Left hindlimb (tissue), 1 donor: ENCODE measurements around the gene FOS.
A peak's percentile ranks its signal among the peaks of the same experiment; 100 is the strongest.
"Not testable (repeated sequence)": the region's sequence is repeated elsewhere in the genome, so short reads cannot be mapped to it uniquely, and the experiment has no call there.

Experiments
- DNase-seq: peaks from one replicate; pipeline ENCODE4 v3.0.0-alpha.2; 2018

Gene FOS

GRCh38 chr14:75278422-75279152 lies at the start of gene FOS:
TSS of gene FOS (plus strand) at chr14:75278828. CDS start at chr14:75278983, 155 bp downstream.
- peak; percentile 96 for DNase-seq

DNA sequence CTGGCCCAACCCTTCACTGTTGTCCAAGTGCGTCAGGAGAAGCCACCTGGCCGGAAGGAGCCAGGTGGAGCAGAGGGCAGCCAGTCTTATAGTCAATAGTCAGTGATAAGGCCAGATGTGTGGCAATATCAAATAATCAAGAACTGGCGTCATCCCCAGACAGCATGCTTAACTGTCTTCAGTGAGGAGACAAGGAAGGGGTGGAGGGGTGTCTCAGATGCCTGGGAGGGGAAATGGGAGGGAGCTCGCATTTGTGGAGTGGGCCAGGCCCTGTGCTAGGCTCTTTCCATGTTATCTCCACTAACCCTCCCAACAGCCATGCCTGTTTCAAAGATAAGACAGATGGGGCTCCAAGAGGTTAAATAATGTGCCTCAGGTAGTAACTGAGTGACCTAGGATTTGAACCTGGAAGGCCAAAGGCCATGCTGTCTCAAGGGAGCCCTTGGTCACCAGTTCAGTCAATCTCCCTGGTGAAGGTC lies 48.9 kb upstream of the FOS start:
- no peak for DNase-seq

GRCh38 chr14:75230140-75230792 lies 48.4 kb upstream of the FOS start:
- DNase-seq, result no peak

DNA sequence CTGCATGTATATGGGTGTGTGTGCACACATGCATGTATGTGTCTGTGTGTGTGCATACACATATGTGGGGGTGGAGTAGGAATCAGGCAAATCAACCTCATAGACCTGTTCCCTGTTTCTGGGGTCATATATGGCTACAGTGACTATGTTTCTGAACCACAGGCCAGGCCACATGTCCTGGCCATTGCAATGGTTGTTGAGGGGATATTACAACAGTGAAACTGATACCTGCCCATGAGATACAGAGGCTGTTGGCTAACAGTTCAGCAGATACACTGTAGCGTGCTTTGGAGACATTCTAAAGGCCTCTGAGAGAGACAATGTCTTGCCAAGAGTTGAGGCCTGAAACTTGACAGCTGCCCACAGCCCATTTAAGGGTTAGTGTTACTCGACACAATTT lies 47.3 kb upstream of the FOS start:
- no peak for DNase-seq

DNA sequence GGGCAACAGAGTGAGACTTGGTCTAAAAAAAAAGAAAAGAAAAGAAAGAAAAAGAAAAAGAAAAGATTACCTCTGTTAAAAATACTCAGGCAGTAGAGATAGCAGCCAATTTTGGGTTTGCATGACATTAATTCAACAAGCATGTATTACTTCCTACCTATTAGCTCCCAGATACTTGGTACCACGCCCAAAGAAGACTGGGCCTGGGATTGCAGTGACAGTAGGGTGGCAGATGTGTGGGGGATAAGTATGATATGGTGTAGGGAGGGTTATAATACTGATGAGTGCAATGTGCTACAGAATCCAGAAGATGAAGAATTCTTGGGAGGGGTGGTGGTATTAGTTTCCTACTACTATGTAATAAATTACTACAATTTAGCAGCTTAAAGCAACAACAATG lies 46.4 kb upstream of the FOS start:
- no peak for DNase-seq

- no peak for DNase-seq
Measured at GRCh38 chr14:75232597-75232996, 46.0 kb upstream of the FOS start.

GRCh38 chr14:75234173-75235115 lies 44.2 kb upstream of the FOS start:
- no peak for DNase-seq

DNA sequence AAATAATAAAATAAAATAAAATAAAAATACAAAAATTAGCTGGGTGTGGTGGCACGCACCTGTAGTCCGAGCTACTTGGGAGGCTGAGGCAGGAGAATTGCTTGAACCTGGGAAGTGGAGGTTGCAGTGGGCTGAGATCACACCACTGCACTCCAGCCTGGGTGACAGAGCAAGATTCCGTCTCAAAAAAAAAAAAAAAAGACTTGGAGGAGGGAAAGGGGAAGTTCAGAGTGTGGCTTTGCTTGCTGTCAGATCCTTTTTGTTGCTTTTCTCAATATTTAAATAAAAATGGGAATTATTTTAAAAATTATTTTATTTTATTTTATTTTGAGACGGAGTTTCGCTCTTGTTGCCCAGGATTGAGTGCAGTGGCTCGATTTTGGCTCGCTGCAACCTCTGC lies 43.4 kb upstream of the FOS start:
- DNase-seq, result not testable (repeated sequence)

- no peak for DNase-seq
Measured at GRCh38 chr14:75236467-75236866, 42.2 kb upstream of the FOS start.

GRCh38 chr14:75236901-75237419 lies 41.7 kb upstream of the FOS start:
- DNase-seq, result no peak

DNA sequence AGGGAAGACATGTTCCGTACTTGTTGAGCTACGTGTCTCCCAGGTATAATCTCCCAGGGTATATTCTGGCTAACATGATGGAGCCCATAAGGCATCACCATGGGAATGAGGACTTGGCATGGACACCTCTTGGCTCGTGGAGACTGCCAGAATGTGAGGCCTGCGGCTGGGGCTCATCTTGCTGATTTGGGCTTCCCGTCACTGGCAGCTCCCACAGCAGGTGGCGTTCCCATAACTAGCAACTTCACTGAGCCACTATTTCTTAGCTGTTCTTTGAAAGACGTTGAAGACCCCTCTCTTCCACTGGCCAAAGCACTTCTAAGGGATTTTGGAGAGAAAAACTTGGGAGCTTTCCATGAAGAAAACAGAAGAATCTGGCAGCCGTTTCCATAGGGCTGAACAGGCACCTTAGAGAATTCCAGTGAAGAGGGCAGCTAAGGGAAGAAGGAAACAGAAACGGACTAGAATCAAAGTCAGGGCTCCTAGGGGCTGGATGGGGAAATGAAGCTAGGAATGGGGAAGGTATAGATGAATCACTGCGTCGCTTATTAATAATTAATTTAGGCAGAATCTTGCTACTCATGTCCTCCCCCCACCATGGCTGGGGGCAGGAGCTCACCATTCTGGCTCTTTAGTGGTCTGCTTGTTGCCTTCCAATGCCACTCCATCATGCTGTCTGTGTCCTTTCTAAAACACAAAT lies 39.7 kb upstream of the FOS start:
- peak; percentile 61 for DNase-seq

GRCh38 chr14:75240781-75241180 lies 37.8 kb upstream of the FOS start:
- DNase-seq, result no peak

- DNase-seq, result peak; percentile 93
Measured at GRCh38 chr14:75242546-75243273, 35.9 kb upstream of the FOS start.

GRCh38 chr14:75244121-75244520 lies 34.5 kb upstream of the FOS start:
- no peak for DNase-seq

GRCh38 chr14:75246546-75247285 lies 31.9 kb upstream of the FOS start:
- no peak for DNase-seq

- DNase-seq, result no peak
Measured at GRCh38 chr14:75247286-75247922, 31.2 kb upstream of the FOS start.

GRCh38 chr14:75247939-75248338 lies 30.7 kb upstream of the FOS start:
- DNase-seq, result no peak

- DNase-seq, result no peak
Measured at GRCh38 chr14:75249251-75249957, 29.2 kb upstream of the FOS start.

GRCh38 chr14:75249958-75250336 lies 28.7 kb upstream of the FOS start:
- no peak for DNase-seq

DNA sequence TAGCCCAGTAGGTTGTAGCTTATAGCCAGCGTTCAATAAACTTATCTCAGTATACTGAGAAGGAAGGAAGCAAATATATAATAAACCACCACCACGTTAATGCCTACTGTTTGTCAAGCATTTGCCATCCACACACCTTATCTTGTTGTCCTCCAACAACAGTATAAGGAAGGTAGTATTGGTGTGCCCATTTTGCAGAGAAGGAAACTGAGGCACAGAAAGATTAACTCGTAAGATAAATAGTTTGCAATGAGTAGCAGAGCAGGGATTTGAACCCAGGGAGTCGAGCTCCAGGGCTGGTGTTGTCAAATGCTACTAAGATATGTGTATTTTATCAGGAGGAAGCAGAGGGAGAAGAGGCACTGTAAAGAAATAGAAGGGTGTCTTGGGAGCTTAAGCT lies 27.8 kb upstream of the FOS start:
- DNase-seq, result no peak
